ENCODE measurements around the gene BRD7.

GRCh38 chr16:50271148-50272041 is 97.4 kb downstream of the BRD7 start:
- TF ChIP-seq CTCF (conservative IDR thresholded peaks at IDR 0.05 in 1 of 2, IDR thresholded peaks at IDR 0.05 in 1 of 2; ENCODE audit: extremely low read depth in 1 of 2, insufficient read depth in 1 of 2, low read depth in 1 of 2, low read length in 2 of 2), result no peak
- no peak for TF ChIP-seq EZH2 (IDR thresholded peaks at IDR 0.05; ENCODE audit: borderline replicate concordance, low read length)

Measured in mammary epithelial cell (primary cell).